ENCODE data around the gene ARL4D.

The ARL4D gene

GRCh38 chr17:43439041-43439440 lies 40.2 kb downstream of the ARL4D start:
- Histone ChIP-seq H3K36me3 (no peaks in the 10 kb centered on the region), H3K9me3 (ENCODE audit: severe bottlenecking) (no peaks in the 10 kb centered on the region), H3K4me3 (ENCODE audit: low read depth, low read length) (no peak overlapping the region), H3K27me3 (ENCODE audit: insufficient read depth, low read depth, severe bottlenecking) (no peaks in the 10 kb centered on the region), H3K27ac (no peak overlapping the region)
- no peak for TF ChIP-seq CTCF (IDR thresholded peaks at IDR 0.05; ENCODE audit: low read depth, low read length)
- no peak for DNase-seq

GRCh38 chr17:43442711-43443110 lies 43.9 kb downstream of the ARL4D start:
- Histone ChIP-seq H3K27ac (no peak overlapping the region), H3K4me3 (ENCODE audit: low read depth, low read length) (no peak overlapping the region), H3K9me3 (ENCODE audit: severe bottlenecking) (peaks cover 8% of the 10 kb centered on the region), H3K27me3 (ENCODE audit: insufficient read depth, low read depth, severe bottlenecking) (no peaks in the 10 kb centered on the region), H3K36me3 (no peaks in the 10 kb centered on the region)
- no peak for DNase-seq
- TF ChIP-seq CTCF (IDR thresholded peaks at IDR 0.05; ENCODE audit: low read depth, low read length): no peak

- H3K9me3 ChIP-seq (ENCODE audit: severe bottlenecking): peaks cover 8% of the 10 kb centered on the region
- no peak for TF ChIP-seq CTCF (IDR thresholded peaks at IDR 0.05; ENCODE audit: low read depth, low read length)
- DNase-seq: no peak
- H3K27me3 ChIP-seq (ENCODE audit: insufficient read depth, low read depth, severe bottlenecking): no peaks in the 10 kb centered on the region
- H3K4me3 ChIP-seq (ENCODE audit: low read depth, low read length): no peak overlapping the region
- no peaks in the 10 kb centered on the region for H3K36me3 ChIP-seq
- no peak overlapping the region for H3K27ac ChIP-seq
Measured at GRCh38 chr17:43443381-43443780, 44.6 kb downstream of the ARL4D start.

GRCh38 chr17:43444223-43445008 lies 45.6 kb downstream of the ARL4D start:
- H3K36me3 ChIP-seq: no peaks in the 10 kb centered on the region
- H3K9me3 ChIP-seq (ENCODE audit: severe bottlenecking): peaks cover 8% of the 10 kb centered on the region
- no peak for DNase-seq
- TF ChIP-seq CTCF (IDR thresholded peaks at IDR 0.05; ENCODE audit: low read depth, low read length): no peak
- H3K4me3 ChIP-seq (ENCODE audit: low read depth, low read length): no peak overlapping the region
- H3K27me3 ChIP-seq (ENCODE audit: insufficient read depth, low read depth, severe bottlenecking): no peaks in the 10 kb centered on the region
- no peak overlapping the region for H3K27ac ChIP-seq

GRCh38 chr17:43445009-43445589 lies 46.3 kb downstream of the ARL4D start:
- H3K27me3 ChIP-seq (ENCODE audit: insufficient read depth, low read depth, severe bottlenecking): no peaks in the 10 kb centered on the region
- H3K36me3 ChIP-seq: no peaks in the 10 kb centered on the region
- H3K27ac ChIP-seq: no peak overlapping the region; the same call in 1 of the 2 replicates
- no peak for TF ChIP-seq CTCF (IDR thresholded peaks at IDR 0.05; ENCODE audit: low read depth, low read length)
- peaks cover 8% of the 10 kb centered on the region for H3K9me3 ChIP-seq (ENCODE audit: severe bottlenecking)
- H3K4me3 ChIP-seq (ENCODE audit: low read depth, low read length): no peak overlapping the region
- DNase-seq: no peak
